ENCODE results near the gene FNDC8. TPM values are rescaled to one million over a fixed set of nuclear protein-coding genes. Genes with fewer than 3 reads are reported as not detected.
"Not testable (repeated sequence)": the region's sequence is repeated elsewhere in the genome, so short reads cannot be mapped to it uniquely, and the experiment has no call there.

FNDC8 gene
- polyA plus RNA-seq, 1 experiment: not detected

- no peaks in the 10 kb centered on the region for H3K27me3 ChIP-seq (ENCODE audit: control insufficient read depth, insufficient read depth, low read length)
- no peak for DNase-seq (ENCODE audit: low read depth)
- no peak for TF ChIP-seq CTCF (IDR thresholded peaks at IDR 0.05; ENCODE audit: insufficient read depth, low read depth, low read length)
- ChIA-PET CTCF (interaction anchor here (0.6 to 3.0 kb wide), 7 partner anchors 10 to 634 kb away, joined by 3 to 31 read pairs (median 3); partner anchors contain the start of gene SLFN12L), POLR2A (no interaction called here)
- no peak overlapping the region for H3K4me3 ChIP-seq (ENCODE audit: low read depth, low read length)
- H3K36me3 ChIP-seq (ENCODE audit: control insufficient read depth, insufficient read depth, low read length): no peaks in the 10 kb centered on the region
These were observed 48.5 kb downstream of the FNDC8 start for GRCh38 chr17:35169835-35170363.

- POLR2A ChIA-PET: no interaction called here
- CTCF ChIA-PET: interaction anchor here (0.7 to 3.0 kb wide), 10 partner anchors 11 to 388 kb away, joined by 3 to 31 read pairs (median 4); partner anchors contain the start of gene SLFN12L
- H3K36me3 ChIP-seq (ENCODE audit: control insufficient read depth, insufficient read depth, low read length): no peaks in the 10 kb centered on the region
- no peak overlapping the region for H3K4me3 ChIP-seq (ENCODE audit: low read depth, low read length)
- peak; percentile 23; the same call in 1 of the 2 replicates for TF ChIP-seq CTCF (IDR thresholded peaks at IDR 0.05; ENCODE audit: insufficient read depth, low read depth, low read length)
- no peak for DNase-seq (ENCODE audit: low read depth)
- peaks cover 3% of the 10 kb centered on the region for H3K27me3 ChIP-seq (ENCODE audit: control insufficient read depth, insufficient read depth, low read length)
These were observed 49.8 kb downstream of the FNDC8 start for GRCh38 chr17:35170968-35171771.

GRCh38 chr17:35171834-35172233, 50.4 kb downstream of the FNDC8 start:
- Histone ChIP-seq H3K4me3 (ENCODE audit: low read depth, low read length) (no peak overlapping the region), H3K27me3 (ENCODE audit: control insufficient read depth, insufficient read depth, low read length) (peaks cover 3% of the 10 kb centered on the region), H3K36me3 (ENCODE audit: control insufficient read depth, insufficient read depth, low read length) (no peaks in the 10 kb centered on the region)
- CTCF ChIA-PET: interaction anchor here (1.0 to 3.0 kb wide), 9 partner anchors 126 to 371 kb away, joined by 3 to 31 read pairs (median 4); partner anchors contain the start of gene SLFN12L
- POLR2A ChIA-PET: no interaction called here
- DNase-seq (ENCODE audit: low read depth): no peak
- TF ChIP-seq CTCF (IDR thresholded peaks at IDR 0.05; ENCODE audit: insufficient read depth, low read depth, low read length): no peak

GRCh38 chr17:35172321-35172720, 50.9 kb downstream of the FNDC8 start:
- DNase-seq (ENCODE audit: low read depth); POLR2A ChIA-PET; H3K27me3 ChIP-seq (ENCODE audit: control insufficient read depth, insufficient read depth, low read length); H3K36me3 ChIP-seq (ENCODE audit: control insufficient read depth, insufficient read depth, low read length); H3K4me3 ChIP-seq (ENCODE audit: low read depth, low read length): not testable (repeated sequence)
- CTCF ChIA-PET: interaction anchor here (0.8 to 1.3 kb wide), 4 partner anchors 125 to 370 kb away, joined by 3 to 7 read pairs (median 3); no protein-coding TSS in a partner anchor

- no peak overlapping the region for H3K4me3 ChIP-seq (ENCODE audit: low read depth, low read length)
- peaks cover 3% of the 10 kb centered on the region for H3K27me3 ChIP-seq (ENCODE audit: control insufficient read depth, insufficient read depth, low read length)
- no peak for TF ChIP-seq CTCF (IDR thresholded peaks at IDR 0.05; ENCODE audit: insufficient read depth, low read depth, low read length)
- ChIA-PET CTCF (interaction anchor here (0.6 to 1.7 kb wide), 4 partner anchors 76 to 364 kb away, joined by 3 to 5 read pairs (median 4); no protein-coding TSS in a partner anchor), POLR2A (no interaction called here)
- no peaks in the 10 kb centered on the region for H3K36me3 ChIP-seq (ENCODE audit: control insufficient read depth, insufficient read depth, low read length)
- no peak for DNase-seq (ENCODE audit: low read depth)
These were observed 53.5 kb downstream of the FNDC8 start for GRCh38 chr17:35174835-35175334.
